ENCODE data around the gene FBXW9. TPM values are rescaled to one million over a fixed set of nuclear protein-coding genes. Genes with fewer than 3 reads are reported as not detected.

The FBXW9 gene
- total RNA-seq, 4 donors from 2014 or later = 3.8 to 7.5 (median 4.1) TPM

DNA sequence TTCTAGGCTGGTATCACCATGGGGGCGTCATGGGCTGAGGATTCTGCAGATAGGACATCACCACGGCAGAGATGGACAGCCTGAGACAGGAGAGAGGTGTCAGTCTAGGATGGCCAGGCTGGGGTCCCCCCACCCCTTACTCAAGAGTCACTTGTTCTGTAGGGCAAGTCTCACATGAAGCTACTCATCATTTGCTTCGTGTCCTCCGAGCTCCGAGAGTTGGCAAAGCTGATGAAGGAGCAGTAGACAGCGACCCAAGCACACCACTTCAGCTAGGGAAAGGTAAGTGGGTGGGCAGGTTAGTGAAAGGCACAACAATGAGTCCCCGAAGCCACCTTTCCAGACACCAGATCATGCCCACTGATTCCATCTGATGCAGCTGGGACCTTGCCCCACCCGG is 28.1 kb downstream of the FBXW9 start:
- TF ChIP-seq EP300 (IDR thresholded peaks at IDR 0.05) = no peak
- no peak for TF ChIP-seq POLR2AphosphoS5 (IDR thresholded peaks at IDR 0.05)
- TF ChIP-seq CTCF (IDR thresholded peaks at IDR 0.05) = no peak
- no peak for TF ChIP-seq POLR2A (IDR thresholded peaks at IDR 0.05)
- no peak for ATAC-seq
- Histone ChIP-seq H3K4me1 (peaks cover 0 to 69% (median 35%) of the 10 kb centered on the region in 3 donors), H3K27me3 (no peaks in the 10 kb centered on the region), H3K27ac (peak overlapping the region in 3 of 4 donors; percentile 92 to 98 (median 95)), H3K36me3 (peaks cover 0 to 41% of the 10 kb centered on the region in 2 donors), H3K4me3 (peak overlapping the region; percentile 83 to 85), H3K9me3 (no peaks in the 10 kb centered on the region)
- 67% methylated on average over 5 of the region's 8 CpGs; no CpG with 5 or more reads in 1 of the 2 donors for WGBS, 2 donors (ENCODE audit: low coverage in 1 of 2)

- peak overlapping the region in 1 of 2 donors; percentile 85 for H3K4me3 ChIP-seq
- TF ChIP-seq POLR2A (IDR thresholded peaks at IDR 0.05) (no peak), CTCF (IDR thresholded peaks at IDR 0.05) (no peak), POLR2AphosphoS5 (IDR thresholded peaks at IDR 0.05) (no peak), EP300 (IDR thresholded peaks at IDR 0.05) (no peak)
- peaks cover 0 to 41% of the 10 kb centered on the region in 2 donors for H3K36me3 ChIP-seq
- no peaks in the 10 kb centered on the region for H3K27me3 ChIP-seq
- ATAC-seq = no peak
- peaks cover 0 to 69% (median 35%) of the 10 kb centered on the region in 3 donors for H3K4me1 ChIP-seq
- 64 to 79% methylated on average over 2 to 3 of the region's 4 CpGs for WGBS, 2 donors (ENCODE audit: low coverage in 1 of 2)
- H3K27ac ChIP-seq = peak overlapping the region in 3 of 4 donors; percentile 92 to 98 (median 95)
- H3K9me3 ChIP-seq = no peaks in the 10 kb centered on the region
Measured at GRCh38 chr19:12667731-12668302, 28.6 kb downstream of the FBXW9 start.

- TF ChIP-seq POLR2AphosphoS5 (IDR thresholded peaks at IDR 0.05) = peak; percentile 12
- TF ChIP-seq CTCF (IDR thresholded peaks at IDR 0.05) = no peak
- no peak for TF ChIP-seq EP300 (IDR thresholded peaks at IDR 0.05)
- peak; percentile 40 to 41 for TF ChIP-seq POLR2A (IDR thresholded peaks at IDR 0.05)
- Histone ChIP-seq H3K36me3 (peaks cover 0 to 46% of the 10 kb centered on the region in 2 donors), H3K4me3 (peak within 1 kb of the TSS; percentile 61 to 66), H3K27ac (peak within 1 kb of the TSS; percentile 40 to 89 (median 81)), H3K9me3 (no peaks in the 10 kb centered on the region), H3K4me1 (peaks cover 0 to 62% (median 35%) of the 10 kb centered on the region in 3 donors), H3K27me3 (no peaks in the 10 kb centered on the region)
- peak; percentile 88 for ATAC-seq
- 0 to 5% methylated on average over 7 to 11 of the region's 46 CpGs for WGBS, 2 donors (ENCODE audit: low coverage in 1 of 2)
Measured at GRCh38 chr19:12666265-12667048, 30.0 kb downstream of the FBXW9 start, which contains the start of the genes MAN2B1 and WDR83. Gene MAN2B1, minus strand, starts transcription at chr19:12666742. Its CDS starts 41 bp downstream, at chr19:12666701. Gene WDR83, plus strand, starts transcription at chr19:12666807. Its CDS starts 2,984 bp downstream, at chr19:12669791.

GRCh38 chr19:12665671-12666264 is 30.7 kb downstream of the FBXW9 start:
- WGBS, 2 donors (ENCODE audit: low coverage in 1 of 2) = 50 to 52% methylated on average over 2 to 12 of the region's 12 CpGs
- Histone ChIP-seq H3K9me3 (no peaks in the 10 kb centered on the region), H3K4me1 (peaks cover 0 to 55% (median 34%) of the 10 kb centered on the region in 3 donors), H3K27me3 (no peaks in the 10 kb centered on the region), H3K27ac (peak overlapping the region in 3 of 4 donors; percentile 81 to 89 (median 81)), H3K36me3 (peaks cover 0 to 53% of the 10 kb centered on the region in 2 donors), H3K4me3 (peak overlapping the region; percentile 61 to 66)
- ATAC-seq = no peak
- TF ChIP-seq POLR2A (IDR thresholded peaks at IDR 0.05) (no peak), POLR2AphosphoS5 (IDR thresholded peaks at IDR 0.05) (no peak), CTCF (IDR thresholded peaks at IDR 0.05) (no peak), EP300 (IDR thresholded peaks at IDR 0.05) (no peak)
